Thyroid gland (tissue), 4 donors: ENCODE data around the gene DOC2A.

Experiments
- POLR2A ChIP-seq, 2 donors: fragments of 450-650 bp; IDR thresholded peaks; one replicate each; pipeline ENCODE4 v1.6.1; 2017; ENCODE audit warnings: antibody characterized with exemption in 2 of 2, mild to moderate bottlenecking in 2 of 2, moderate library complexity in 1 of 2
- TF ChIP-seq, protein P1 (sequence below), 6 experiments: fragments of 200-600 bp in 3 of 6; fragments of 450-650 bp in 3 of 6; sonication (generic) in 3 of 6; IDR thresholded peaks; one replicate each; pipeline ENCODE4 v1.5.1; 2016 to 2019; ENCODE audit warnings: antibody characterized with exemption in 6 of 6, mild to moderate bottlenecking in 2 of 6, inconsistent platforms in 1 of 6, moderate library complexity in 1 of 6

DNA sequence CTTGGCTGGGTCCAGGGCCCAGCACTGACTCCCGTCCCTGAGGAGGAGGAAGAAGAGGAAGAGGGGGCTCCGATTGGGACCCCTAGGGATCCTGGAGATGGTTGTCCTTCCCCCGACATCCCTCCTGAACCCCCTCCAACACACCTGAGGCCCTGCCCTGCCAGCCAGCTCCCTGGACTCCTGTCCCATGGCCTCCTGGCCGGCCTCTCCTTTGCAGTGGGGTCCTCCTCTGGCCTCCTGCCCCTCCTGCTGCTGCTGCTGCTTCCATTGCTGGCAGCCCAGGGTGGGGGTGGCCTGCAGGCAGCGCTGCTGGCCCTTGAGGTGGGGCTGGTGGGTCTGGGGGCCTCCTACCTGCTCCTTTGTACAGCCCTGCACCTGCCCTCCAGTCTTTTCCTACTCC, 23.9 kb downstream of the DOC2A start:
- TF ChIP-seq, protein P1, sequence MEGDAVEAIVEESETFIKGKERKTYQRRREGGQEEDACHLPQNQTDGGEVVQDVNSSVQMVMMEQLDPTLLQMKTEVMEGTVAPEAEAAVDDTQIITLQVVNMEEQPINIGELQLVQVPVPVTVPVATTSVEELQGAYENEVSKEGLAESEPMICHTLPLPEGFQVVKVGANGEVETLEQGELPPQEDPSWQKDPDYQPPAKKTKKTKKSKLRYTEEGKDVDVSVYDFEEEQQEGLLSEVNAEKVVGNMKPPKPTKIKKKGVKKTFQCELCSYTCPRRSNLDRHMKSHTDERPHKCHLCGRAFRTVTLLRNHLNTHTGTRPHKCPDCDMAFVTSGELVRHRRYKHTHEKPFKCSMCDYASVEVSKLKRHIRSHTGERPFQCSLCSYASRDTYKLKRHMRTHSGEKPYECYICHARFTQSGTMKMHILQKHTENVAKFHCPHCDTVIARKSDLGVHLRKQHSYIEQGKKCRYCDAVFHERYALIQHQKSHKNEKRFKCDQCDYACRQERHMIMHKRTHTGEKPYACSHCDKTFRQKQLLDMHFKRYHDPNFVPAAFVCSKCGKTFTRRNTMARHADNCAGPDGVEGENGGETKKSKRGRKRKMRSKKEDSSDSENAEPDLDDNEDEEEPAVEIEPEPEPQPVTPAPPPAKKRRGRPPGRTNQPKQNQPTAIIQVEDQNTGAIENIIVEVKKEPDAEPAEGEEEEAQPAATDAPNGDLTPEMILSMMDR (IDR thresholded peaks at IDR 0.05) = no peak
- TF ChIP-seq POLR2A (IDR thresholded peaks at IDR 0.05) = no peak
